SK-N-SH (cell line): Measurements from ENCODE around the gene TRMU. TPM values are rescaled to one million over a fixed set of nuclear protein-coding genes. Genes with fewer than 3 reads are reported as not detected.

Experiments used
- CTCF ChIA-PET: fragments of 300-600, 350-600 bp; formaldehyde crosslinking; extraction: SDS; loops from one replicate; lab custom pipeline; 2021; lab: Yijun Ruan, JAX
- POLR2A ChIA-PET: fragments of 350-600 bp; sonication (Branson Sonifier 250); formaldehyde crosslinking; extraction: SDS; loops from one replicate; lab custom pipeline; 2020; ENCODE audit warnings: antibody characterized with exemption, inconsistent platforms; lab: Yijun Ruan, JAX
- DNase-seq: peaks from one replicate; pipeline ENCODE4 v3.0.0; 2012
- H2AFZ ChIP-seq: fragments of 200-600 bp; sonication (generic); 2 replicates; pipeline ENCODE4 v1.8.1; 2016; ENCODE audit warnings: antibody characterized with exemption, mild to moderate bottlenecking, low read depth
- H3F3A ChIP-seq: fragments of 200-600 bp; sonication (generic); replicated peaks from 2 replicates; pipeline ENCODE3; 2016; ENCODE audit warnings: antibody characterized with exemption, mild to moderate bottlenecking; ENCODE audit not compliant: insufficient read depth
- H3K27ac ChIP-seq, 2 experiments: fragments of 200-500 bp in 1 of 2; fragments of 200-600 bp in 1 of 2; sonication (Bioruptor generic) in 1 of 2; sonication (generic), shearing (Covaris generic) in 1 of 2; 2 replicates each; pipeline versions ENCODE4 v1.5.1 to v1.6.1; 2014 to 2016; ENCODE audit warnings: low read depth in 2 of 2, inconsistent platforms in 1 of 2, low read length in 1 of 2, mild to moderate bottlenecking in 1 of 2, mixed read lengths in 1 of 2
- H3K27me3 ChIP-seq: fragments of 200-600 bp; sonication (generic), shearing (Covaris generic); 2 replicates; pipeline ENCODE4 v1.6.1; 2016; ENCODE audit warnings: mixed run types; ENCODE audit not compliant: insufficient read depth
- H3K36me3 ChIP-seq, 2 experiments: fragments of 200-500 bp in 1 of 2; fragments of 200-600 bp in 1 of 2; sonication (Bioruptor generic) in 1 of 2; sonication (generic) in 1 of 2; replicated peaks in 1 of 2; 2 replicates each; pipeline versions ENCODE3 to v1.5.1; 2014 to 2016; ENCODE audit warnings: low read length in 1 of 2, mild to moderate bottlenecking in 1 of 2; ENCODE audit not compliant: insufficient read depth in 2 of 2, control insufficient read depth in 1 of 2
- H3K4me1 ChIP-seq, 2 experiments: fragments of 200-500 bp in 1 of 2; fragments of 200-600 bp in 1 of 2; sonication (Bioruptor generic) in 1 of 2; sonication (generic), shearing (Covaris generic) in 1 of 2; 2 replicates each; pipeline versions ENCODE4 v1.5.1 to v1.6.1; 2014 to 2016; ENCODE audit warnings: low read depth in 1 of 2, low read length in 1 of 2, mixed run types in 1 of 2; ENCODE audit not compliant: insufficient read depth in 2 of 2, control insufficient read depth in 1 of 2
- H3K4me2 ChIP-seq: fragments of 200-600 bp; sonication (generic), shearing (Covaris generic); 2 replicates; pipeline ENCODE4 v1.6.1; 2017; ENCODE audit warnings: mixed run types
- H3K4me3 ChIP-seq, 2 experiments: fragments of 200-500 bp in 1 of 2; fragments of 200-600 bp in 1 of 2; sonication (Bioruptor generic) in 1 of 2; sonication (generic), shearing (Covaris generic) in 1 of 2; 2 replicates each; pipeline versions ENCODE4 v1.5.1 to v1.8.1; 2014 to 2016; ENCODE audit warnings: low read depth in 2 of 2, inconsistent platforms in 1 of 2, low read length in 1 of 2, mild to moderate bottlenecking in 1 of 2, mixed read lengths in 1 of 2, moderate library complexity in 1 of 2
- H3K79me2 ChIP-seq: fragments of 200-600 bp; sonication (generic); 2 replicates; pipeline ENCODE4 v1.8.1; 2017; ENCODE audit warnings: mild to moderate bottlenecking; ENCODE audit not compliant: insufficient read depth
- H3K9ac ChIP-seq: fragments of 200-600 bp; sonication (generic); 2 replicates; pipeline ENCODE4 v1.6.1; 2017; ENCODE audit warnings: mixed run types
- H3K9me2 ChIP-seq: fragments of 200-600 bp; sonication (generic); 2 replicates; pipeline ENCODE4 v1.6.1; 2017; ENCODE audit warnings: mixed run types
- H3K9me3 ChIP-seq: fragments of 200-600 bp; sonication (generic); 2 replicates; pipeline ENCODE4 v1.6.1; 2017; ENCODE audit warnings: mixed run types, mild to moderate bottlenecking, moderate library complexity
- H4K20me1 ChIP-seq: fragments of 200-600 bp; sonication (generic); 2 replicates; pipeline ENCODE4 v1.6.1; 2017; ENCODE audit warnings: mild to moderate bottlenecking, mixed run types; ENCODE audit not compliant: insufficient read depth
- JUND ChIP-seq: IDR thresholded peaks from 2 replicates; pipeline ENCODE4 v1.4.0; 2012
- MAX ChIP-seq: IDR thresholded peaks from 2 replicates; pipeline ENCODE4 v1.4.0; 2012; ENCODE audit warnings: low read depth
- NFIC ChIP-seq: IDR thresholded peaks from 2 replicates; pipeline ENCODE4 v1.4.0; 2012; ENCODE audit warnings: borderline replicate concordance
- NRF1 ChIP-seq: IDR thresholded peaks from 2 replicates; pipeline ENCODE4 v1.6.1; 2012; ENCODE audit warnings: low read depth, mild to moderate bottlenecking, low read length
- POLR2AphosphoS5 ChIP-seq: IDR thresholded peaks from 2 replicates; pipeline ENCODE4 v1.6.1; 2012; ENCODE audit warnings: low read depth, low read length
- RCOR1 ChIP-seq: fragments of 150-350 bp; IDR thresholded peaks from 2 replicates; pipeline ENCODE4 v1.6.1; 2017; ENCODE audit warnings: antibody characterized with exemption, low read length
- RXRA ChIP-seq: IDR thresholded peaks from 2 replicates; pipeline ENCODE4 v1.4.0; 2012; ENCODE audit warnings: low read depth, mild to moderate bottlenecking, borderline replicate concordance
- YY1 ChIP-seq: IDR thresholded peaks from 2 replicates; pipeline ENCODE4 v1.4.0; 2012; ENCODE audit warnings: low read depth, mild to moderate bottlenecking
- ZBTB33 ChIP-seq: IDR thresholded peaks from 2 replicates; pipeline ENCODE4 v1.4.0; 2012; ENCODE audit warnings: low read depth, borderline replicate concordance
- WGBS: methylation state at CpG from one replicate; pipeline ENCODE4 v1.1.6; 2017; ENCODE audit warnings: low lambda C conversion rate; 5-methylcytosine and 5-hydroxymethylcytosine counted together
- polyA plus RNA-seq, 3 experiments: library from polyadenylated mRNA; depleted of rRNA; stranded (reverse); fragments of >200 nt; gene quantifications; 2 replicates each; pipeline ENCODE4 v1.2.3, GENCODE V29; 2012

Gene TRMU
- polyA plus RNA-seq, 1 of the 3 experiments (the other 2 are of a cell fraction), result 47.1 TPM

GRCh38 chr22:46406349-46406748 is 70.8 kb downstream of the TRMU start (continued):
- TF ChIP-seq NRF1 (no peak), RCOR1 (no peak), YY1 (no peak), POLR2AphosphoS5 (no peak), JUND (no peak), NFIC (no peak), ZBTB33 (no peak)
- TF ChIP-seq, all 33 proteins: peak for 0

DNA sequence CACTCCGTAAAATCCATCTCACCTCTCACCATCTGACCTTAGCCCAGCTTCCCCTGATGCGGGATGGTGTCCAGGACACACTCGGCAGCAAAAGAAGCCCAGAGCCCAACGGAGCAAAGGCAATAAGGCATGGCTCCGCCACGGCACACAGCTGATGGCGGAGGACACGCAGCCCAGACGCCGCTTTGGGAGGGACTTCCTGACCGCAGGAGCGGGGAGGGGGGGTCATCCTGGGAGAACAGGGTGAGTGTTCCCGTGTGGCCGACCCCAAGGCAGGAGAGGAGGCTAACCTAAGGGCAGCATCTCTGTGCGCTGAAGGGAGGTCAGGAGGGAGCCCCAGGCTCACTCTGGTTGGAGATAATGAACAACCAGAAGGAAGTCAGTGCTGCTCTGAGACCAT is 71.3 kb downstream of the TRMU start:
- TF ChIP-seq RXRA (no peak), MAX (no peak), POLR2AphosphoS5 (no peak)
- Histone ChIP-seq H3K4me1 (peaks cover 0 to 2% of the 10 kb centered on the region in 2 experiments; a peak in 1 of 4 replicates), H3K27me3 (no peaks in the 10 kb centered on the region), H3F3A (no peaks in the 10 kb centered on the region), H3K4me2 (no peak overlapping the region), H3K36me3 (no peaks in the 10 kb centered on the region), H3K79me2 (no peaks in the 10 kb centered on the region), H3K9me2 (no peaks in the 10 kb centered on the region), H3K9ac (no peak overlapping the region), H3K9me3 (no peaks in the 10 kb centered on the region), H3K27ac (no peak overlapping the region), H3K4me3 (no peak overlapping the region), H2AFZ (no peak overlapping the region), H4K20me1 (no peaks in the 10 kb centered on the region)
- DNase-seq, result no peak
- CTCF ChIA-PET, result interaction anchor here (1.1 to 2.6 kb wide), 2 partner anchors 17 to 135 kb away, joined by 6 to 8 read pairs; no protein-coding TSS in a partner anchor
- 83% methylated on average over 11 of the region's 15 CpGs for WGBS
- POLR2A ChIA-PET, result no interaction called here

Other genes with a start within 250 kb of the TRMU start
- gene PPARA, start 185.2 kb upstream of the TRMU start, polyA plus RNA-seq (2012; rRNA removed), result 4.5 TPM in 2 replicates
- 25.3 and 29.0 TPM in 2 replicates for gene CDPF1, start 85.4 kb upstream of the TRMU start, polyA plus RNA-seq (2012; rRNA removed)
- 0.02 TPM in 1 of 2 replicates, not detected in the other for gene PKDREJ, start 72.4 kb upstream of the TRMU start, polyA plus RNA-seq (2012; rRNA removed)
- gene TTC38, start 67.7 kb upstream of the TRMU start, polyA plus RNA-seq (2012; rRNA removed), result 24.0 and 25.6 TPM in 2 replicates
- gene GTSE1, start 38.8 kb upstream of the TRMU start, polyA plus RNA-seq (2012; rRNA removed), result 9.4 and 12.2 TPM in 2 replicates
- gene CELSR1, start 201.9 kb downstream of the TRMU start, polyA plus RNA-seq (2012; rRNA removed), result 1.8 and 5.0 TPM in 2 replicates